Femur (tissue), 1 donor: Measurements from ENCODE around the gene SCARF1.
A peak's percentile ranks its signal among the peaks of the same experiment; 100 is the strongest.

ENCODE experiments used
- DNase-seq: peaks from one replicate; pipeline ENCODE4 v3.0.0-alpha.2; 2017

Gene SCARF1

GRCh38 chr17:1597861-1598342, 47.6 kb downstream of the SCARF1 start:
- no peak for DNase-seq

GRCh38 chr17:1593630-1593931, 52.0 kb downstream of the SCARF1 start:
- no peak for DNase-seq

GRCh38 chr17:1592751-1593629, 52.5 kb downstream of the SCARF1 start:
- peak; percentile 60 for DNase-seq

- DNase-seq: no peak
Measured at GRCh38 chr17:1591474-1592090, 54.0 kb downstream of the SCARF1 start.

- no peak for DNase-seq
Measured at GRCh38 chr17:1590747-1591473, 54.6 kb downstream of the SCARF1 start.

GRCh38 chr17:1590029-1590746, 55.3 kb downstream of the SCARF1 start:
- no peak for DNase-seq

- no peak for DNase-seq
Measured at GRCh38 chr17:1588821-1589585, 56.5 kb downstream of the SCARF1 start.

GRCh38 chr17:1584167-1584566, 61.4 kb downstream of the SCARF1 start:
- DNase-seq: no peak
